ENCODE measurements around the gene SYT15. TPM values are rescaled to one million over a fixed set of nuclear protein-coding genes. Genes with fewer than 3 reads are reported as not detected.
A peak's percentile ranks its signal among the peaks of the same experiment; 100 is the strongest.
"Not testable (repeated sequence)": the region's sequence is repeated elsewhere in the genome, so short reads cannot be mapped to it uniquely, and the experiment has no call there.

Gene SYT15
- total RNA-seq, 1 donor = under 0.01 TPM

GRCh38 chr10:46588221-46588620 is 9.3 kb downstream of the SYT15 start:
- not testable (repeated sequence) for DNase-seq (ENCODE audit: low read depth); H3K4me3 ChIP-seq (ENCODE audit: low read depth, low read length)

GRCh38 chr10:46589589-46589988 is 10.7 kb downstream of the SYT15 start:
- not testable (repeated sequence) for H3K4me3 ChIP-seq (ENCODE audit: low read depth, low read length); DNase-seq (ENCODE audit: low read depth)

GRCh38 chr10:46591053-46591452 is 12.1 kb downstream of the SYT15 start:
- not testable (repeated sequence) for DNase-seq (ENCODE audit: low read depth); H3K4me3 ChIP-seq (ENCODE audit: low read depth, low read length)

GRCh38 chr10:46593307-46593706 is 14.4 kb downstream of the SYT15 start:
- DNase-seq (ENCODE audit: low read depth); H3K4me3 ChIP-seq (ENCODE audit: low read depth, low read length): not testable (repeated sequence)

GRCh38 chr10:46594453-46595063 is 15.6 kb downstream of the SYT15 start:
- DNase-seq (ENCODE audit: low read depth); H3K4me3 ChIP-seq (ENCODE audit: low read depth, low read length): not testable (repeated sequence)

GRCh38 chr10:46596570-46596969 is 17.6 kb downstream of the SYT15 start:
- not testable (repeated sequence) for H3K4me3 ChIP-seq (ENCODE audit: low read depth, low read length)
- DNase-seq (ENCODE audit: low read depth) = peak; percentile 35

GRCh38 chr10:46597616-46598246 is 18.8 kb downstream of the SYT15 start:
- not testable (repeated sequence) for DNase-seq (ENCODE audit: low read depth)
- H3K4me3 ChIP-seq (ENCODE audit: low read depth, low read length) = peak overlapping the region; percentile 60

GRCh38 chr10:46600516-46600915 is 21.6 kb downstream of the SYT15 start:
- not testable (repeated sequence) for DNase-seq (ENCODE audit: low read depth); H3K4me3 ChIP-seq (ENCODE audit: low read depth, low read length)

GRCh38 chr10:46615540-46615939 is 36.6 kb downstream of the SYT15 start:
- not testable (repeated sequence) for DNase-seq (ENCODE audit: low read depth); H3K4me3 ChIP-seq (ENCODE audit: low read depth, low read length)

- H3K4me3 ChIP-seq (ENCODE audit: low read depth, low read length); DNase-seq (ENCODE audit: low read depth): not testable (repeated sequence)
These were observed 37.3 kb downstream of the SYT15 start for GRCh38 chr10:46616227-46616626.

GRCh38 chr10:46617134-46617533 is 38.2 kb downstream of the SYT15 start:
- H3K4me3 ChIP-seq (ENCODE audit: low read depth, low read length); DNase-seq (ENCODE audit: low read depth): not testable (repeated sequence)

GRCh38 chr10:46617913-46618312 is 39.0 kb downstream of the SYT15 start:
- H3K4me3 ChIP-seq (ENCODE audit: low read depth, low read length); DNase-seq (ENCODE audit: low read depth): not testable (repeated sequence)

GRCh38 chr10:46623899-46624654 is 45.1 kb downstream of the SYT15 start:
- DNase-seq (ENCODE audit: low read depth); H3K4me3 ChIP-seq (ENCODE audit: low read depth, low read length): not testable (repeated sequence)

- not testable (repeated sequence) for DNase-seq (ENCODE audit: low read depth); H3K4me3 ChIP-seq (ENCODE audit: low read depth, low read length)
These were observed 50.9 kb downstream of the SYT15 start for GRCh38 chr10:46629805-46630204.

GRCh38 chr10:46630816-46631215 is 51.9 kb downstream of the SYT15 start:
- not testable (repeated sequence) for H3K4me3 ChIP-seq (ENCODE audit: low read depth, low read length); DNase-seq (ENCODE audit: low read depth)

GRCh38 chr10:46631683-46632082 is 52.8 kb downstream of the SYT15 start:
- not testable (repeated sequence) for DNase-seq (ENCODE audit: low read depth)

GRCh38 chr10:46634698-46635097 is 55.8 kb downstream of the SYT15 start:
- H3K4me3 ChIP-seq (ENCODE audit: low read depth, low read length); DNase-seq (ENCODE audit: low read depth): not testable (repeated sequence)

More at GRCh38 chr10:46631683-46632082, 52.8 kb downstream of the SYT15 start:
- not testable (repeated sequence) for H3K4me3 ChIP-seq (ENCODE audit: low read depth, low read length)

GRCh38 chr10:46635364-46635959 is 56.5 kb downstream of the SYT15 start:
- H3K4me3 ChIP-seq (ENCODE audit: low read depth, low read length) = peak overlapping the region; percentile 48
- not testable (repeated sequence) for DNase-seq (ENCODE audit: low read depth)

GRCh38 chr10:46640005-46640404 is 61.1 kb downstream of the SYT15 start:
- H3K4me3 ChIP-seq (ENCODE audit: low read depth, low read length); DNase-seq (ENCODE audit: low read depth): not testable (repeated sequence)

All from fibroblast of the aortic adventitia (primary cell).